Smooth muscle cell (in vitro differentiated cells): ENCODE data around the gene DENND2A. TPM values are rescaled to one million over a fixed set of nuclear protein-coding genes. Genes with fewer than 3 reads are reported as not detected.
"Not testable (repeated sequence)": the region's sequence is repeated elsewhere in the genome, so short reads cannot be mapped to it uniquely, and the experiment has no call there.

ENCODE experiments used
- DNase-seq: peaks from one replicate; lab custom pipeline; 2025; ENCODE audit not compliant: unreplicated experiment; lab: John Stamatoyannopoulos, UW
- H2AFZ ChIP-seq: fragments of 200-600 bp; sonication (generic); 2 replicates; pipeline ENCODE4 v1.6.0; 2016; ENCODE audit warnings: antibody characterized with exemption, low read depth, mild to moderate bottlenecking
- H3F3A ChIP-seq: fragments of 200-600 bp; sonication (generic); 2 replicates; pipeline ENCODE4 v1.6.0; 2017; ENCODE audit warnings: antibody characterized with exemption, low read depth
- H3K27ac ChIP-seq: fragments of 200-600 bp; sonication (generic); 2 replicates; pipeline ENCODE4 v1.5.1; 2016; ENCODE audit warnings: low read depth, mild to moderate bottlenecking
- H3K27me3 ChIP-seq: fragments of 200-600 bp; sonication (generic); 2 replicates; pipeline ENCODE4 v1.6.1; 2016; ENCODE audit warnings: low read depth, mild to moderate bottlenecking
- H3K36me3 ChIP-seq: fragments of 200-600 bp; sonication (generic); 2 replicates; pipeline ENCODE4 v1.5.1; 2016; ENCODE audit warnings: low read depth
- H3K4me1 ChIP-seq: fragments of 200-600 bp; sonication (generic); 2 replicates; pipeline ENCODE4 v1.5.1; 2016; ENCODE audit warnings: low read depth
- H3K4me2 ChIP-seq: fragments of 200-600 bp; sonication (generic); 2 replicates; pipeline ENCODE4 v1.6.0; 2016; ENCODE audit warnings: mild to moderate bottlenecking
- H3K4me3 ChIP-seq: fragments of 200-600 bp; sonication (generic); 2 replicates; pipeline ENCODE4 v1.5.1; 2016; ENCODE audit warnings: mild to moderate bottlenecking
- H3K79me2 ChIP-seq: fragments of 200-600 bp; sonication (generic); 2 replicates; pipeline ENCODE4 v1.6.0; 2016; ENCODE audit warnings: low read depth, mild to moderate bottlenecking
- H3K9ac ChIP-seq: fragments of 200-600 bp; sonication (generic); 2 replicates; pipeline ENCODE4 v1.6.0; 2016; ENCODE audit warnings: low read depth
- H3K9me3 ChIP-seq: fragments of 200-600 bp; sonication (generic); replicated peaks from 2 replicates; pipeline ENCODE4 v1.5.1; 2016; ENCODE audit warnings: low read depth
- H4K20me1 ChIP-seq: fragments of 200-600 bp; sonication (generic); 2 replicates; pipeline ENCODE4 v1.6.0; 2016; ENCODE audit warnings: low read depth
- CTCF ChIP-seq: fragments of 200-600 bp; sonication (generic); IDR thresholded peaks from 2 replicates; pipeline ENCODE4 v1.5.1; 2017; ENCODE audit warnings: borderline replicate concordance, mild to moderate bottlenecking, antibody characterized with exemption; ENCODE audit not compliant: insufficient read depth, poor library complexity, severe bottlenecking
- WGBS: methylation state at CpG from one replicate; pipeline ENCODE4 v1.1.7; 2016; ENCODE audit warnings: low lambda C conversion rate; 5-methylcytosine and 5-hydroxymethylcytosine counted together
- polyA plus RNA-seq: library from polyadenylated mRNA; unstranded; fragments of >200 nt; fragmentation: Nextera tagmentation; extraction: Ambion mirVana; gene quantifications from 2 replicates; pipeline ENCODE4 v1.2.1, GENCODE V29; 2016
- total RNA-seq: library from RNA; depleted of rRNA; stranded (reverse); fragments of >200 nt; gene quantifications from 2 replicates; pipeline ENCODE4 v1.2.3, GENCODE V29; 2014

Gene DENND2A
- total and polyA plus RNA-seq, 2 experiments from 2014 or later = 1.8 to 4.6 TPM

DNA sequence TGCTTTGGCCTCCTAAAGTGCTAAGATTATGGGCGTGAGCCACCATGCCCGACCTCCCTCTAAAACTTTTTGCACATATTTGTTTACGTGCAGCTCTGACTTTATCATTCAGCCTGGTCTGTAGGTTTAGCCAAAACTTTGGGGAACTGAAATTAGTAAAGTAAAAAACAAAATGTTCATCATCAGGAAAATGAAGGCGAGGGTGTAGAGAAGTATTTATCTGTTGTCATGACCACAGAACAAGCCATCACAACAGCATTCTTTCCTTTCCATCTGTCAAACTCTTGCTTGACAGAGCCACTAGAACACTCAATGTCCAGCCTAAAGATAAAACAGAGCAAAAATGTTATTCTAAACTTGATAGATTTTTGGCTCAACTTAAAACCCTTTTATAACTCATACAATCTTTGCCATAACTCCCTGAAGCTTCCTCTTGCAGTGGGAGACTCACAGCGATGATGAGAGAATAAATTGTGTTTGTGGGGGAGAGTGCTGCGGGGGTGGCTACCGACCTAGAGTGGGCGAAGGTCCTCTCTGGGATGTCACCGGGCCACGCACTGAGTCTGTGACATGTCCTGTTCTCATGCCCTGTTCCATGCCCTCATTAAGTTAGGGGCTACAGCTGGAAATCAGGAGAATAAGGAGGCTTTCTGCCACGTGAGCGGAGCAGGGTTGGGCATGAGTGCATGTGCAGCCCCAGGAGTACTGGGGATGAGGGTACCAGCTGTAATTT lies 102.7 kb downstream of the DENND2A start:
- Histone ChIP-seq H3K9ac (no peak overlapping the region), H2AFZ (no peak overlapping the region), H3K27me3 (no peaks in the 10 kb centered on the region), H3K36me3 (no peaks in the 10 kb centered on the region), H3K79me2 (no peaks in the 10 kb centered on the region), H4K20me1 (no peaks in the 10 kb centered on the region), H3K4me2 (no peak overlapping the region), H3K9me3 (no peaks in the 10 kb centered on the region), H3K27ac (no peak overlapping the region), H3K4me1 (peaks cover 14% of the 10 kb centered on the region), H3F3A (no peaks in the 10 kb centered on the region), H3K4me3 (no peak overlapping the region)
- DNase-seq = no peak
- 96% methylated on average over 12 of the region's 12 CpGs for WGBS
- no peak for TF ChIP-seq CTCF

DNA sequence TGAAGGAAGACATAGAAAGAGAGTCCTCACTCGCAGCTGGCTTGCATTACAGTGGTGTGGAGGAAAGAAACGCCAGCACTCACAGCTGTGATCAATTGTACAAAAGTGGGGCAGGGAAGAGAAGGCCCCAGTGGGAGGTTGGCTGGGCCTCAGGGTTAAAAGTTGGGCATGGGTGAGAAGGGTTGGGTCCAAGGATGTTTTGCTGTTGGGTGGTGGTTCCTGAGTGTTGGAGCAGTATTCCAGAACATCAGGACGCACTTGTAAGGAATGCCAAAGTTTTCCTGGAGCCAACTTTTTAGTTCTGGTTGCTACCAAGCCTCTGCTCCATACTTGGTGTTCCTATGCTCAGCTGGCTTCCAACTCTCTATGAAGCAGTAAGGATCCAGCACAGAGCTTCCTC lies 105.9 kb downstream of the DENND2A start:
- no peaks in the 10 kb centered on the region for H3K9me3 ChIP-seq
- WGBS = 98% methylated on average over 3 of the region's 3 CpGs
- H3K27ac ChIP-seq = no peak overlapping the region
- no peak for DNase-seq
- H3K4me3 ChIP-seq = no peak overlapping the region
- H3K36me3 ChIP-seq = no peaks in the 10 kb centered on the region
- no peak overlapping the region for H3K9ac ChIP-seq
- H3F3A ChIP-seq = no peaks in the 10 kb centered on the region
- H2AFZ ChIP-seq = no peak overlapping the region
- no peaks in the 10 kb centered on the region for H3K79me2 ChIP-seq
- H3K4me2 ChIP-seq = no peak overlapping the region
- no peaks in the 10 kb centered on the region for H3K4me1 ChIP-seq
- H3K27me3 ChIP-seq = no peaks in the 10 kb centered on the region
- no peaks in the 10 kb centered on the region for H4K20me1 ChIP-seq
- TF ChIP-seq CTCF = no peak

DNA sequence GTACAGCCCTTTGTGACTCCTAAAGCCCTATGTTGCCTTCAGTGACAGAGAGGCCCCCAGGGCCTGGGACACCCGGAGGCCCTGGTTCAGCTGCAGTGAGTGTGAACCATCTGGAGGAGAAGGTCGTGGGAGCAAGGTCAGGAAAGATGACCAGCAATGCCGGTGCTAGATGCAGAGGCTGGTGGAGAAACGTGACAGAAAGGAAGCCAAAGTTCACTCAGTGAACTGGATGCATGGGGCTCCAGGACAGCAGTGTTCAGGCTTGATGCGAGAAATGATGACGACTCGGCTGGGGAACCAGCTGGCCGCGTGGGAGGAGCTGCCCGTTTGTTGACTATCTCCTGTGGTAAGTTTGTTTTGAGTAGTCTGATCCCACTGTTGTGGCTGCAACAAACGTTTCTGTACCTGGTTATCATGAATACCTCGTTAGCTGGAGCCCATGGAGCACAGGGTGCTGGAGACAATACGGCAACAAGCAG lies 107.2 kb downstream of the DENND2A start:
- Histone ChIP-seq H3K79me2 (no peaks in the 10 kb centered on the region), H3K4me3 (no peak overlapping the region), H3K27ac (no peak overlapping the region), H4K20me1 (no peaks in the 10 kb centered on the region), H3K4me2 (no peak overlapping the region), H3K9ac (no peak overlapping the region), H3K27me3 (no peaks in the 10 kb centered on the region), H3K4me1 (no peaks in the 10 kb centered on the region), H3F3A (no peaks in the 10 kb centered on the region), H3K36me3 (no peaks in the 10 kb centered on the region), H2AFZ (no peak overlapping the region), H3K9me3 (no peaks in the 10 kb centered on the region)
- no peak for TF ChIP-seq CTCF
- 81% methylated on average over 13 of the region's 13 CpGs for WGBS
- DNase-seq = no peak

DNA sequence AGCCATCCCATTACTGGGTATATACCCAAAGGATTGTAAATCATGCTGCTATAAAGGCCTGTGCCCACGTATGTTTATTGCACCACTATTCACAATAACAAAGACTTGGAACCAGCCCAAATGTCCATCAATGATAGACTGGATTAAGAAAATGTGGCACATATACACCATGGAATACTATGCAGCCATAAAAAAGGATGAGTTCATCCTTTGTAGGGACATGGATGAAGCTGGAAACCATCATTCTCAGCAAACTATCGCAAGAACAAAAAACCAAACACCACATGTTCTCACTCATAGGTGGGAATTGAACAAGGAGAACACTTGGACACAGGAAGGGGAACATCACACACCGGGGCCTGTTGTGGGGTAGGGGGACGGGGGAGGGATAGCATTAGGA lies 111.2 kb downstream of the DENND2A start:
- not testable (repeated sequence) for H3K27me3 ChIP-seq, DNase-seq, H3K4me1 ChIP-seq, H3K4me3 ChIP-seq, H2AFZ ChIP-seq, H3F3A ChIP-seq, H3K36me3 ChIP-seq, H4K20me1 ChIP-seq, H3K27ac ChIP-seq, H3K4me2 ChIP-seq, H3K9me3 ChIP-seq, H3K9ac ChIP-seq, H3K79me2 ChIP-seq
- WGBS = 94% methylated on average over 4 of the region's 4 CpGs
